HEK293 (cell line): ENCODE data around the gene SPATA4.

Experiments
- CTCF ChIA-PET: fragments of 350-600 bp; formaldehyde crosslinking; extraction: SDS; loops from one replicate; lab custom pipeline; 2021; ENCODE audit warnings: antibody characterized with exemption; lab: Yijun Ruan, JAX
- POLR2A ChIA-PET: fragments of 300-600 bp; formaldehyde crosslinking; extraction: SDS; loops from one replicate; lab custom pipeline; 2020; ENCODE audit warnings: antibody characterized with exemption, inconsistent platforms; lab: Yijun Ruan, JAX
- H3K27ac ChIP-seq: fragments of 200-500 bp; sonication (Bioruptor generic); 2 replicates; pipeline ENCODE4 v1.5.1; 2014; ENCODE audit warnings: low read depth, low read length, control low read depth, inconsistent platforms; ENCODE audit errors: extremely low read depth
- H3K36me3 ChIP-seq, 2 experiments: fragments of 200-500 bp in 1 of 2; sonication (Bioruptor generic) in 1 of 2; 1 replicate in 1 of 2; 2 replicates in 1 of 2; pipeline ENCODE4 v1.5.1; 2014 to 2017; ENCODE audit warnings: inconsistent platforms in 2 of 2, low read length in 2 of 2; ENCODE audit not compliant: control insufficient read depth in 2 of 2, insufficient read depth in 1 of 2
- H3K4me1 ChIP-seq: fragments of 200-500 bp; sonication (Bioruptor generic); 2 replicates; pipeline ENCODE4 v1.5.1; 2014; ENCODE audit warnings: mild to moderate bottlenecking, low read length, inconsistent platforms; ENCODE audit not compliant: control insufficient read depth, insufficient read depth
- H3K4me3 ChIP-seq: 2 replicates; pipeline ENCODE4 v1.5.1; 2011; ENCODE audit warnings: low read depth, mild to moderate bottlenecking, control low read depth, low read length, moderate library complexity
- H3K9me3 ChIP-seq: fragments of 200-500 bp; sonication (Bioruptor generic); 2 replicates; pipeline ENCODE4 v1.5.1; 2014; ENCODE audit warnings: low read depth, low read length, inconsistent platforms; ENCODE audit not compliant: control insufficient read depth, insufficient read depth
- FEZF1 ChIP-seq: fragments of 450-650 bp; formaldehyde crosslinking; IDR thresholded peaks from 2 replicates; pipeline ENCODE4 v1.5.1; 2016; ENCODE audit warnings: missing biosample characterization, missing genetic modification characterization
- HIC1 ChIP-seq: fragments of 450-650 bp; formaldehyde crosslinking; IDR thresholded peaks from 2 replicates; pipeline ENCODE4 v1.5.1; 2016; ENCODE audit warnings: missing biosample characterization, missing genetic modification characterization
- KLF1 ChIP-seq: fragments of 450-650 bp; formaldehyde crosslinking; IDR thresholded peaks from 2 replicates; pipeline ENCODE4 v1.5.1; 2016; ENCODE audit warnings: missing biosample characterization, missing genetic modification characterization
- OVOL3 ChIP-seq: fragments of 450-650 bp; formaldehyde crosslinking; IDR thresholded peaks from 2 replicates; pipeline ENCODE4 v1.5.1; 2016; ENCODE audit warnings: missing biosample characterization, missing genetic modification characterization
- PRDM2 ChIP-seq: fragments of 450-650 bp; formaldehyde crosslinking; IDR thresholded peaks from 2 replicates; pipeline ENCODE4 v1.5.1; 2016; ENCODE audit warnings: missing biosample characterization, missing genetic modification characterization, borderline replicate concordance
- SP2 ChIP-seq: fragments of 450-650 bp; formaldehyde crosslinking; IDR thresholded peaks from 2 replicates; pipeline ENCODE4 v1.5.1; 2016; ENCODE audit warnings: missing biosample characterization, missing genetic modification characterization
- TSHZ1 ChIP-seq: fragments of 450-650 bp; formaldehyde crosslinking; IDR thresholded peaks from 2 replicates; pipeline ENCODE4 v1.5.1; 2016; ENCODE audit warnings: missing biosample characterization, missing genetic modification characterization, borderline replicate concordance
- ZBTB17 ChIP-seq: fragments of 450-650 bp; formaldehyde crosslinking; IDR thresholded peaks from 2 replicates; pipeline ENCODE4 v1.5.1; 2016; ENCODE audit warnings: missing biosample characterization, missing genetic modification characterization
- ZBTB6 ChIP-seq: fragments of 450-650 bp; formaldehyde crosslinking; IDR thresholded peaks from 2 replicates; pipeline ENCODE4 v1.5.1; 2017; ENCODE audit warnings: missing biosample characterization, missing genetic modification characterization
- ZNF140 ChIP-seq: fragments of 450-650 bp; formaldehyde crosslinking; IDR thresholded peaks from 2 replicates; pipeline ENCODE4 v1.5.1; 2016; ENCODE audit warnings: missing biosample characterization, missing genetic modification characterization
- ZNF202 ChIP-seq: fragments of 450-650 bp; formaldehyde crosslinking; IDR thresholded peaks from 2 replicates; pipeline ENCODE4 v1.5.1; 2016; ENCODE audit warnings: missing biosample characterization, missing genetic modification characterization, borderline replicate concordance
- ZNF211 ChIP-seq: fragments of 450-650 bp; formaldehyde crosslinking; IDR thresholded peaks from 2 replicates; pipeline ENCODE4 v1.5.1; 2016; ENCODE audit warnings: low read depth, missing biosample characterization, missing genetic modification characterization
- ZNF37A ChIP-seq: fragments of 450-650 bp; IDR thresholded peaks from 2 replicates; pipeline ENCODE4 v1.5.1; 2018; ENCODE audit warnings: missing biosample characterization, missing genetic modification characterization
- ZNF391 ChIP-seq: fragments of 450-650 bp; formaldehyde crosslinking; IDR thresholded peaks from 2 replicates; pipeline ENCODE4 v1.5.1; 2016; ENCODE audit warnings: low read depth, missing biosample characterization, missing genetic modification characterization, borderline replicate concordance
- ZNF398 ChIP-seq: fragments of 450-650 bp; formaldehyde crosslinking; IDR thresholded peaks from 2 replicates; pipeline ENCODE4 v1.5.1; 2017; ENCODE audit warnings: missing biosample characterization, missing genetic modification characterization
- ZNF521 ChIP-seq: fragments of 450-650 bp; formaldehyde crosslinking; IDR thresholded peaks from 2 replicates; pipeline ENCODE4 v1.5.1; 2017; ENCODE audit warnings: missing biosample characterization, mild to moderate bottlenecking, missing genetic modification characterization
- ZNF530 ChIP-seq: fragments of 450-650 bp; formaldehyde crosslinking; IDR thresholded peaks from 2 replicates; pipeline ENCODE4 v1.5.1; 2016; ENCODE audit warnings: low read depth, missing biosample characterization, missing genetic modification characterization
- ZNF555 ChIP-seq: fragments of 450-650 bp; formaldehyde crosslinking; conservative IDR thresholded peaks from 2 replicates; pipeline ENCODE4 v1.5.1; 2017; ENCODE audit warnings: missing biosample characterization, mild to moderate bottlenecking, missing genetic modification characterization, inconsistent platforms
- ZNF580 ChIP-seq: fragments of 450-650 bp; formaldehyde crosslinking; IDR thresholded peaks from 2 replicates; pipeline ENCODE4 v1.5.1; 2016; ENCODE audit warnings: missing biosample characterization, missing genetic modification characterization
- ZNF629 ChIP-seq: fragments of 450-650 bp; formaldehyde crosslinking; IDR thresholded peaks from 2 replicates; pipeline ENCODE4 v1.5.1; 2017; ENCODE audit warnings: missing biosample characterization, missing genetic modification characterization
- ZSCAN23 ChIP-seq: fragments of 450-650 bp; formaldehyde crosslinking; IDR thresholded peaks from 2 replicates; pipeline ENCODE4 v1.5.1; 2016; ENCODE audit warnings: missing biosample characterization, missing genetic modification characterization
- ZXDB ChIP-seq: fragments of 450-650 bp; formaldehyde crosslinking; IDR thresholded peaks from 2 replicates; pipeline ENCODE4 v1.5.1; 2016; ENCODE audit warnings: missing biosample characterization, missing genetic modification characterization

Gene SPATA4

GRCh38 chr4:176207839-176208238 is 12.5 kb upstream of the SPATA4 start (continued):
- no peak for TF ChIP-seq ZNF521 (tag by site-specific recombination)
- no peak for TF ChIP-seq SP2
- TF ChIP-seq ZNF629 (tag by site-specific recombination): peak; percentile 98
- 0 out of 2 replicates have a peak, but pooled peaks have one; percentile 36 for TF ChIP-seq OVOL3 (tag by site-specific recombination)
- TF ChIP-seq ZNF140 (tag by site-specific recombination): no peak
- peak; percentile 86 for TF ChIP-seq ZXDB
- TF ChIP-seq ZNF37A: no peak
- TF ChIP-seq ZNF391 (tag by site-specific recombination): peak; percentile 67; the same call in 1 of the 2 replicates
- peak; percentile 37; the same call in 1 of the 2 replicates for TF ChIP-seq ZNF398 (tag by site-specific recombination)
- TF ChIP-seq ZSCAN23 (tag by site-specific recombination): 0 out of 2 replicates have a peak, but pooled peaks have one; percentile 75
- peak; percentile 86 for TF ChIP-seq HIC1 (tag by site-specific recombination)
- TF ChIP-seq TSHZ1 (tag by site-specific recombination): peak; percentile 49; the same call in 1 of the 2 replicates
- TF ChIP-seq ZBTB17: peak; percentile 51; the same call in 1 of the 2 replicates
- TF ChIP-seq ZBTB6 (tag by site-specific recombination): 0 out of 2 replicates have a peak, but pooled peaks have one; percentile 16
- TF ChIP-seq ZNF580 (tag by site-specific recombination): peak; percentile 66; the same call in 1 of the 2 replicates
- TF ChIP-seq, all 188 proteins: peak for 53

GRCh38 chr4:176205299-176205698 is 9.9 kb upstream of the SPATA4 start:
- H3K36me3 ChIP-seq: no peaks in the 10 kb centered on the region
- no peaks in the 10 kb centered on the region for H3K9me3 ChIP-seq
- H3K4me3 ChIP-seq: no peak overlapping the region
- ChIA-PET CTCF (interaction anchor here (1.4 kb wide), 1 partner anchor 10 kb away, joined by 4 read pairs; the partner anchor contains the start of gene SPATA4), POLR2A (no interaction called here)
- peaks cover 4% of the 10 kb centered on the region; the same call in 1 of the 2 replicates for H3K4me1 ChIP-seq
- no peak overlapping the region for H3K27ac ChIP-seq
- no peak for TF ChIP-seq FEZF1 (tag by site-specific recombination)
- no peak for TF ChIP-seq ZNF530 (tag by site-specific recombination)
- TF ChIP-seq ZNF211 (tag by site-specific recombination): no peak
- TF ChIP-seq PRDM2 (tag by site-specific recombination): no peak
- TF ChIP-seq ZNF555 (tag by site-specific recombination): no peak
- TF ChIP-seq ZNF202 (tag by site-specific recombination): no peak
- TF ChIP-seq KLF1 (tag by site-specific recombination): no peak
